GF-D8 (cell line): ENCODE data around the gene ZBTB7A.

Experiments used
- DNase-seq: peaks from one replicate; lab custom pipeline; 2025; lab: John Stamatoyannopoulos, UW

Gene ZBTB7A

GRCh38 chr19:4053423-4054324, 13.0 kb downstream of the ZBTB7A start:
- DNase-seq = no peak

DNA sequence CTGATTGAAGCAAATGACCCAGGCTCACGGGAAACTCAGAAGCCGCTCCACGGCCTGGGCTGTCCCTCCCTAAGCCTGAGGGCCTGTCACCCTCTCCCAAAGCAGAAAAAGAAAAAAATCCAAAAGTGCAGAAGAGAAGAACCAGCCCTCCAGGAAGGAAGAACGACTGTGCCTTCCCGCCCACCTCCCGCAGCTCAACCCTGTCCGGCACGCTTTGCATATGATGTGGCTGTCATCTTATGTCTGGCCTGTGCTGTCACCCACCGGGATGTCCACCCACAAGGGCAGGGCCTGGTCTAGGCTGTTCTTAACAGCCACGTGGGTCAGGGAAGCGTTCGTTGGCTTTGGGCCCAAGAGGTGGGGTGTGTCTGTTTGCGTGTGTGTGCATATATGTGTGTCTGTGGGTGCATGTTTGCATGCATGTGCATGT, 13.7 kb downstream of the ZBTB7A start:
- no peak for DNase-seq

GRCh38 chr19:4052114-4052992, 14.3 kb downstream of the ZBTB7A start:
- no peak for DNase-seq

GRCh38 chr19:4051175-4052101, 15.3 kb downstream of the ZBTB7A start:
- DNase-seq = no peak

DNA sequence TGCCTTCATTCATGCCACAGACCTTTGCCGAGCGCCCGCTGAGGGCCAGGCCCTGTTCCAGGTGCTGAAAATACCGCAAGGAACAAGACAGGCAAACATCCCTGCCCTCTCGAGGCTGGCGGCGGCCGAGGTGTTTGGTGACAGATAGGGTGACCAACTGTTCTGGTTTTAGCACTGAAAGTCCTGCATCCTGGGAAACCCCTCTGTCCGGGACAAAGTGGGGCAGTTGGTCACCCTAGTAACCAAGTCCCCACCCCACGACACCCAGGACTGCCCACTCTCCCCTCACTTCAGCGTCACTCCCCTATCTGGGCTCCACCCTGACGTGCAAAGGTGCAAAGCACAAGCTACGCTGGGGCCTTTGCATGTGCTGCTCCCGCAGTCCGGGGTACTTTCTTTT, 17.3 kb downstream of the ZBTB7A start:
- DNase-seq = no peak

GRCh38 chr19:4046946-4047683, 19.6 kb downstream of the ZBTB7A start:
- DNase-seq = no peak

- DNase-seq = no peak
Measured at GRCh38 chr19:4046362-4046691, 20.4 kb downstream of the ZBTB7A start.

DNA sequence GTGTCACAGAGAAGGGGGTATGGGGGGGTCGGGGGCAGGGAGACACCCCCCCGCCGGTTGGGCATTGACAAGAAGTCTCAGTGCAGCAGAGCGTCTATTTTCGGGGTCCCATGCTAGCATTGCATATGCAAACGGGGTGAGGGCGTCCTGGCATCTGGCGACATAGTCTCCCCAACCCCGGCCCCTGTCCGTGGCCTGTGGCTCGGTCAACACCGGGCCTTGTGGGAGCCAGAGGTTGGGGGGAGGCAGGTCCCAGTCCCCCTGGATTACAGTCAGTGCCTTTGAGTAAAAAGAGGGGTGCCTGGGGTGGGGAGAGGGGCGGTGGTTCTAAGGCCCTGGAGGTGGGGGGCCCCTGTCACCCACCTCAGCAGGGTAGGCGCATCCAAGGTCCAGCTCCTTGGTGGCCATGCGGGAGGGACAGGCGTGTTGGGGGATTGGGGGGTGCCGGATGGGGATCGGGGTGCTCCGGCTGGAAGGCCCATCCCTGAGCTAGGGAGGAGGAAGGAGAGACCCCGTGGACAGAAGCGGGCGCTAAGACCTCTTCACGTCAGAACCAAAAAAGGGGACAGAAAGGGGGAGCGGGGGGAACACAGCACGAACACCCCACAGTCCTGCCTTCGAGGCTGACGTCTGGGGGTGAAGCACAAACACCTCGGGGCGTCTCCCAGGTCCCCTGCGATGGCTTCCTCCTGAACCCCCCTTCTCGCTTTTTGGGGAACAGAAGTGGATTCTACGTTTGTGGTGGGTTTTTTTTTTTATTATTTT, 20.9 kb downstream of the ZBTB7A start:
- DNase-seq = no peak

- no peak for DNase-seq
Measured at GRCh38 chr19:4044990-4045465, 21.7 kb downstream of the ZBTB7A start.

DNA sequence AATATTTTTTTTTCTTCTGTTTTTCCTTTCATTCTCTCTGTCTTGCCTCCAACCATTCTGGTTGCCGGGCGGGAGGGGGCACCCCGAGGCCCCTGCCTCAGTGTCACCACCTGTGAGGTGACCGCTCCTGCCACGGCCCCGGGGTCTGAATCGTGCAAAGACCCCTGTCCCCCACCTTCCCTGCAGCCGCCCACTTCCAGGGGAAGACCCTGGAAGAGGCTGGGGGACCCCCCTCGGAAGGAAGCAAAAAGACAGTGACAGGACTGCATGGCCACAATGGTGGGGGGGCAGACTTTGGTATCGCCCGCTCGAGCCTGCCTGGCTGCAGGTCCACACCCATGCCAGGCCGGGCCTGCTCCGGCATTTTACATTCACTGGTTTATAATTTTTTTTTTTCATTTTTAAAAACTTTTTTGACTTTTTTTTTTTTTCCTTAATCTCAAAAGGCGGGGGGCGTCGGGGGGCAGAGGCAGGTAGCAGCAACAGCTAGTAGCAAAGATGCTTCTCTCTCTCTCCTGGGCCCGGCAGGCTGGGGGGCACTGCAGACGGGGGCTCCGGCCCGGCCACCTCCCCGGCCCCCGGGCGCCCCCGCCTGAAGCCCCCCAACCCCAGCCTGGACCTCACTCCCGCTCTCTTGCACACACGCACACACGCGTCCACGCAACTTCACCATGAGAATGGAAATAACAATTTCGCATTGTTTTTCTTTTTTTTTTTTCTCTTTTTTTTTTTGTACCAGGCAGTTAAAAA, 22.6 kb downstream of the ZBTB7A start:
- DNase-seq = no peak

DNA sequence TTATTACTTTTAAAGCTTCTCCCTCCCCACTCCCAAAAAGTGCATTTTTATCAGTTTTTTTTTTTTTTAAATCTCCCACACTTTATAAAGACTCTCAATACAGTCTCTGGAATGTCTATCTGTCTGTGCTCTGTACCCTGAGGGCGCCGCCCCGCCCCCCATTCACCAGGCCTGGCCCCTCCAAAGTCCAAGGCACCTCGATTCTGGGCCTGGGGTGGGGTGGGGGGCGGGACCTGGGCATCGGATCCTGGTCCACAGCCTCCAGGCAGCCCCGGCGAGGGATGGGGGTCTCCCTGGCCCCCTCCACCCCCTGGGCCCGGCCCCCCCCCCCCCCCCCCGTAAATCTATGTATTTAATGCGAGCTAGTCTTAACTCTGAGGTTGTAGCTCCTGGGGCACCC, 23.3 kb downstream of the ZBTB7A start:
- no peak for DNase-seq

DNA sequence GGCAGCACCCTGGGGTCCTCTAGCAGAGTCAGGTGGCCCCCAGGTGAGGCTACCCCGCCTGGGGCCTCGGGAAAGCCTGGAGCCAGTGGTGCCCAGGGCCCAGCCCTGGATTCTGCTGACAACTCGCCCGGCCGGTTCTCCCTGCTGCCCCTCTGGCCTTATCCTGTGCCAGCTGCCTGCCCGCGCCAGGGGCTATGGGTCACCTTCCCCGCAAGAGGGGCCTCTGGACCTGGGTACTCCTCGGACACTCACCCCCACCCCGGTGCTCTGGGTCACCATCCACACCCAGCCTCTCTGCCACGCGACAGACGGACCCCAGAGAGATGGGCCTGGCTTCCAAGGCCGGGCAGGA, 24.0 kb downstream of the ZBTB7A start:
- DNase-seq = no peak

DNA sequence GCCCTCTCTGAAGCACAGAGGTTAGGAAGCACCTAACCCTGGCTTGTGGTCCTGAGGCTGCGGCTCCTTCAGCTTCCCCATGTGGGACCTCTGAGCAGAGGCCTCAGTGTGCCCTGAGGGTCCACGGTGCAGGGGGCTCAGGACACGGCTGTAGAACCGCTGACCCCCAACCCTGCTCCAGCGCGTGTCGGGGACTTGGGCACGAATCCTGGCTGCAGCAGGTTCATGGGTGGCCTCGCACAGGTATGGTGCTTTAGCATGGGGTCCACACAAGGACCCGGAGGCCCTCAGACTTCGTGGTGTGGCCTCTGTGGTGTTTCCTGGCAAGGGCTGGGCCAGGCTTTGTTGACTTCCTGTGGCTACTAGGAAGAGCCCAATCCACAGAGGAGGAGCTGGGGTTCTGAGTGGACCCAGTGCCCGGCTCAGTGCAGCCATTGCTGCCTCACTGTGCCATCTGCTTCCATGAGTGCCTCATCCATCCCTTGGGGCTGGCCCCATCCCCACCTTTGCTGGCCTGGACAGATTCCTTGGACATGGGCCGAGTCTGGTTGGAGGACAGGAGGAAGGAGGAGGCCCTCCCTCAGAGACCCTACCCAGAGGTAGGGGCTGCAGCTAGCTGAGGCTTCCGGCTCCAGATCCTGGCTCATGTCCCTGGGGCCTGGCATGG, 24.5 kb downstream of the ZBTB7A start:
- no peak for DNase-seq

DNA sequence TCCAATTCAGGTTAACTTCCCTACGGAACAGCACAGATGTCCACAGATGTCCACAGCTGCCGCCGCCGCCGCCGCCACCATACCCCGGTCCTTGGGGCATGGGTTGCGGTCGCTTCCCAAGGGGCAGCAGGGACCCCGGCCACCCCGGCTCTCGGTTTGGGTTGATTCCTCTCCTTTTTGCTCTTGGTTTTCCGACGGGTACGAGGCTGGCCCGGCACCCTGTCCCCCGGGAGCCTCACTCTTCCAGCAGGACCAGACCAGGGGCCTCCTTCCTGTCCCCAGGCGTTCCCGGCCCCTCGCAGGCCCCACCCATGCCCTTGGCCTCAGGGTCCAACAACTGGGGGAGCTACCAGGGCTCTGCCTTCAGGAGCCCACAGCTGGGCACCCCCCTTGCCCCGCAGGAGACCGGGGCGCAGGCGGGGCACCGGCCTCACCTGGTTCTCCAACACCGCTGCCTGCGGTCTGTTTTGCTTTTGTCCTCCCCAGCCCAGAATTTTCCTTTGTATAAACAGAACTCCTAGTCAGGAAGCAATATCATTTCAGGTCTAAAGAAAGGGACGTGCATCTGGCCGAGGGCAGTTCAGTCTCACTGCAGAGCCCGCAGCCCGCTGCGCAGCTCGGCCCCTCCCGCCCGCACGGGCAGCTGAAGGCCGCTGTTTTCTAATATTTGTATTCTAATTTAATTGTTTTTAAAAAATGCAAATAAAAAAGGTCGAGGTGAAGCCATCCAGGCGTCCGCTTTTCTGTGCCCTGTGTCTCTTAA, 27.9 kb downstream of the ZBTB7A start:
- DNase-seq = no peak

DNA sequence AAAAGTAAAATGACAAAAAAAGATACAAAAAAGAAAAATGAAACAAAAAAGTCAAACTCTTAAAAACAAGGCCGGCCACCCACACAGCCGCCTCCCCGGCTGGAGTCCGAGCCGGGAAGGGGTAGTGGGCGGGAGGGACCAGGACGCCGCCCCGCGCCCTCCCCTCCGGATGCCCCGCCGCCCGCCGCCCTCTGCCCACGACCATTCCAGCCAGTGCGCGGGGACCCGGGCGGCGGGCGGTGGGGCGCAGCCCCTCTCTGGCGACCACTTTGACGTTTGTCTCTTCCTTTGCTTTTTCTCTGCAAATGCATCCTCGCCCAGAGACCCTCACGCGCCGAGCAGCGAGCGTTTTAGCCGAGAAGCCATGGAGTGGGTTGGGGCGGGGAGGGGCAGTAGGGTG, 28.6 kb downstream of the ZBTB7A start:
- DNase-seq = no peak

DNA sequence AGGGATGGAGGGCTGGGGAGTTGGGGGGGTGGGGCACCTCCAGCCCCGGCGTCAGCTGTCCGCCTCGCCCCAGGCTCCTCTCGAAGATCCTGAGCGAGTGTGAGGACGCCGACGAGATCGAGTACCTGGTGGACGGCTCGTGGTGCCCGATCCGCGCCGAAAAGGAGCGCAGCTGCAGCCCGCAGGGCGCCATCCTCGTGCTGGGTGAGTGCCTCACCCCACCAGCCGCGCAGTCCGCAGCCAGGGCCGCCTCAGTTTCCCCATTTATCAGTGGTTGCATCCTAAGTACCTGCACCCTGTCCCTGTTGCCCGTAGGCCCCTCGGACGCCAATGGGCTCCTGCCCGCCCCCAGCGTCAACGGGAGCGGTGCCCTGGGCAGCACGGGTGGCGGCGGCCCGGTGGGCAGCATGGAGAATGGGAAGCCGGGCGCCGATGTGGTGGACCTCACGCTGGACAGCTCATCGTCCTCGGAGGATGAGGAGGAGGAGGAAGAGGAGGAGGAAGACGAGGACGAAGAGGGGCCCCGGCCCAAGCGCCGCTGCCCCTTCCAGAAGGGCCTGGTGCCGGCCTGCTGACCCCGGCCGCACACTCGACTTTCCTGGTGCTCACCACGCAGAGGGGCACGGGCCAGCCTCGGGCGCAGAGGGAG, 29.3 kb downstream of the ZBTB7A start:
- DNase-seq = no peak

- DNase-seq = no peak
Measured at GRCh38 chr19:4036576-4037300, 30.0 kb downstream of the ZBTB7A start.
